SJSA1 (cell line): ENCODE data around the gene NPC1. TPM values are rescaled to one million over a fixed set of nuclear protein-coding genes. Genes with fewer than 3 reads are reported as not detected.
"Not testable (repeated sequence)": the region's sequence is repeated elsewhere in the genome, so short reads cannot be mapped to it uniquely, and the experiment has no call there.

Experiments
- DNase-seq, 2 experiments: peaks; one replicate each; pipeline ENCODE4 v3.0.0-alpha.2; 2015 to 2020; ENCODE audit warnings: low spot score in 2 of 2, low read depth in 1 of 2
- H3K27ac ChIP-seq: fragments of 250-450 bp; sonication (Bioruptor Pico); 2 replicates; pipeline ENCODE4 v1.5.1; 2020; ENCODE audit warnings: mild to moderate bottlenecking, moderate library complexity
- H3K27me3 ChIP-seq: fragments of 250-450 bp; sonication (Bioruptor Pico); replicated peaks from 2 replicates; pipeline ENCODE4 v1.5.1; 2020; ENCODE audit warnings: mild to moderate bottlenecking, moderate library complexity
- H3K36me3 ChIP-seq: fragments of 250-450 bp; sonication (Bioruptor Pico); 2 replicates; pipeline ENCODE4 v1.5.1; 2020; ENCODE audit warnings: mild to moderate bottlenecking
- H3K4me1 ChIP-seq: fragments of 250-450 bp; sonication (Bioruptor Pico); replicated peaks from 2 replicates; pipeline ENCODE4 v1.6.1; 2021; ENCODE audit warnings: mild to moderate bottlenecking
- H3K4me3 ChIP-seq: fragments of 250-450 bp; sonication (Bioruptor Pico); 2 replicates; pipeline ENCODE4 v1.5.1; 2020; ENCODE audit warnings: mild to moderate bottlenecking
- H3K9me3 ChIP-seq: fragments of 250-450 bp; sonication (Bioruptor Pico); replicated peaks from 2 replicates; pipeline ENCODE4 v1.5.1; 2020; ENCODE audit warnings: mild to moderate bottlenecking
- total RNA-seq: library from RNA; depleted of rRNA; stranded (reverse); fragments of >200 nt; shearing (Covaris generic); gene quantifications from 2 replicates; pipeline ENCODE4 v1.2.3, GENCODE V29; 2014

The NPC1 gene
- total RNA-seq, 1 experiment from 2014 or later, result 38.7 TPM

DNA sequence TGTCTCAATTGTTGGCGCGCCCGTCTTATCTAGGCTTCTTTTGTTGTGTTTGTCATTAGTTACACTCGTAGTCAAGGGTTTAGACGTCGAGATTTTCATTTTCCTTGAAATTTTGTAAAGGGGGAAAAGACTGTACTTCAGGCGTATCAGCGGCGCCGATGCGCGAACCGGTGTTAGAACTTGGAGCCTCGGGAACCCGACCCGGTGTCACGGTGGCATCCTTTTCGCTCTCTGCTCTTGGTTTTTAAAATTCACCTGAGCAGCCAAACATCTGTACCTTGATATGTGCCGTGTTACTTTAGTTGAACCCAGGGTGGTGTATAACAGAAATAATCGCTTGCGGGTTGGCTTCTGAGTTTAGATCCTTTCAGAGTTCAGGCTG lies 82.4 kb downstream of the NPC1 start:
- Histone ChIP-seq H3K27me3 (no peaks in the 10 kb centered on the region), H3K36me3 (peaks cover 24% of the 10 kb centered on the region), H3K27ac (no peak overlapping the region), H3K9me3 (no peaks in the 10 kb centered on the region), H3K4me1 (peaks cover 11% of the 10 kb centered on the region), H3K4me3 (peak overlapping the region; percentile 85)
- DNase-seq, result peak in 1 of 2 experiments; percentile 22

DNA sequence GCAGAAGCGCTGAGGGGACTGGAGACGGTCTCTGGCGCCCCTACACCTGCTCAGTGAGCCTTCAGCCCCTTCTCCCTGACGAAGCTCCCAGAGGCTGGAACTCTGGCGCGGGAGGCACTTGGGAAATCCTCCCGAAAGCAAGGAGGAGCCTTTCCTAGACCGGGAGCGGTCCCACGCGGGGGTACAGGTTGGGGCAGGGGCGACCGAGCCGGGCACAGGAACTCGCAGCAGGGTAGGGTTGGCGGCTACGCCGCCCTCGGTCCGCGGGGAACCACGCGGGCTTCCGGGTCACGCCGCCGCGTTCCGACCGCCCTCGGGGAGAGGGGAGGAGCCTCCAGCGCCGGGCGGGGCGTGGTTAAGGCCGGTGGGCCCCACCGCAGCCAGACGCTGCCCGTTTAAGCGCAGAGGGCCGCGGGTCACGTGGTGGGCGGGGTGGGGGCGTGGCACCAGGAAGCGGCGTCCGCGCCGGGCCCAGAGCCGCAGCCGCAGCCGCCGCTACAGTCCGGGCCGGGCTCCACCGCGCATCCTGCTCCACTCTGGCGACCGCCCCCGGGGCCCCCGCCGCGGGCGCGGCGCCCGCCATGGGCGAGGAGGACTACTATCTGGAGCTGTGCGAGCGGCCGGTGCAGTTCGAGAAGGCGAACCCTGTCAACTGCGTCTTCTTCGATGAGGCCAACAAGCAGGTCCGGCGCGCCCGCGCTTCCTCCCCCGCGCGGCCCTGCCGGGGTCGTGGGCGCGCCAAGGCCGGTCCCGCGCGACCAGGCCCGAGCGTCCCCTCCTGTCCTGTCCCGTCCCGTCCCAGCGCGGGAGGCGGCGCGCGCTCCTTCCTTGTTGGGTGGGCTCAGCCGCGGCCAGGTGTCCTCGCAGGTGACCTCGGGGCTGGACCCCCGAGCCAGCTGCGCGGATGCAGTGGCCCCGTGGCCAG lies 83.0 kb downstream of the NPC1 start, which contains the start of gene RMC1:
Gene RMC1, plus strand, starts transcription at position 474 of the 925 bp plus-strand sequence. Its CDS starts 108 bp downstream, at position 582.
- Histone ChIP-seq H3K9me3 (no peaks in the 10 kb centered on the region), H3K27ac (peak within 1 kb of the TSS; percentile 54), H3K27me3 (no peaks in the 10 kb centered on the region), H3K36me3 (peaks cover 19% of the 10 kb centered on the region), H3K4me1 (peaks cover 11% of the 10 kb centered on the region), H3K4me3 (peak within 1 kb of the TSS; percentile 85)
- peak; percentile 94 to 95 for DNase-seq

DNA sequence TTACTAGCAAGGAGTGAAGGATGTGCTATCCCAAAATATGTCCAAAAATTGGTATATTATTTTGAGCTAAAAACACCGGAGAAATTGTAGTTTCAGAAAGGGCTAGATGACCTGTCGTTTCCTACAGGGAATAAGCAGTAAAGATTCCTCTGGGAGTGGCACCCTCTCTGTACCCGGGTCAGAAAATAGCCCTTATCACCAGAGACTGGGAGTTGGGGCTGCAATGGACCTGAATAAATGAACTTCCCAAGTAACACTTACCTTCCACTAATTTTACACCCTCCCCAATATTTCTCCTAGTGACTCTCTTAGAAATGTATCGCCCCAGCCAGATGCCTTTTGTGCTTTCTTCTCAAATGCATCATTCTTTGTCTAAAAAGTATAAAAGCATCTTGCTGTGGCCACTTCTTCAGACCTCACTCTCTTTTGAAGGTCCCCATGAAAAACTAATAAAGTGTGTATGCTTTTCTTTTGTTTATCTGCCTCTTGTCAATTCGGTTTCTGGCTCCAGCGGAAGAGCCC lies 83.7 kb downstream of the NPC1 start:
- H3K4me3 ChIP-seq, result peak overlapping the region; percentile 85
- peaks cover 11% of the 10 kb centered on the region for H3K4me1 ChIP-seq
- H3K36me3 ChIP-seq, result peaks cover 14% of the 10 kb centered on the region
- peak overlapping the region; percentile 54 for H3K27ac ChIP-seq
- DNase-seq, result no peak
- H3K27me3 ChIP-seq, result no peaks in the 10 kb centered on the region
- no peaks in the 10 kb centered on the region for H3K9me3 ChIP-seq

DNA sequence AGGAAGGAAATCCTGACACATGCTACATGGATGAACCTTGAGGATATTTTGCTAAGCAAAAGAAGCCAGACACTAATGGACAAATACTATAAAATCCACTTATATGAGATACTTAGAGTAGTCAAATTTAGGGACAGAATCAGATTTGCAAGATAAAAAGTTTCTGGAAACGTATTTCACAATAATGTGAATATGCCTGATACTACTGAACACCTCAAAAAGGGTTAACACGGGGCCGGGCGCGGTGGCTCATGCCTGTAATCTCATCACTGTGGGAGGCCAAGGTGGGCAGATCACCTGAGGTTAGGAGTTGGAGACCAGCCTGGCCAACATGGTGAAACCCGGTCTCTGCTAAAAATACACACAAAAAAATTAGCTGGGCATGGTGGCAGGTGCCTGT lies 84.7 kb downstream of the NPC1 start:
- H3K4me1 ChIP-seq, result peaks cover 11% of the 10 kb centered on the region
- DNase-seq, result no peak
- H3K9me3 ChIP-seq, result no peaks in the 10 kb centered on the region
- peaks cover 14% of the 10 kb centered on the region for H3K36me3 ChIP-seq
- H3K27ac ChIP-seq, result no peak overlapping the region
- no peak overlapping the region for H3K4me3 ChIP-seq
- H3K27me3 ChIP-seq, result no peaks in the 10 kb centered on the region

DNA sequence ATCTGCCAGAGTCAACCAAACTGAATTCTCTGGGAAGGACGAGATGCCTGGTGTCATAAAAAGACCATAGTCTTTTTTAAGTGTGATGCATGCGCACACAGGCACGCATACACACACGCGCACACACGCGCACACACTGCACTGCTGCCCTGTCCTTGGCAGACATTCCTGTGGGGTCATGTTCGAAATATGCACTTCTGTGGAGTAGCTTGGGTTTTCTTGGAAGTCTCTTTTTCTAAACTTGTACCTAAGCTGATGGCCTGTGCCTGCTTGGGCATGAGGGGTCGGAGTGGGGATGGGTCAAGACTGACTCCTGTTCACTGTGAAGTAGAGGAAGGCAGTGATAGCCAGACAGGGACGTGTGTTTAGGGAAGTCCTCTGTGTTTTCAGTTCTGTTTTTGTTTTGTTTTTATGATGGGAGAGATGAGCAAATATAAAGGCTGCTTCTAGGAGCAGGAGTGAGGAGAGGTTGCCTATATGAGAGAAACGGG lies 87.0 kb downstream of the NPC1 start:
- Histone ChIP-seq H3K4me3 (no peak overlapping the region), H3K4me1 (peaks cover 11% of the 10 kb centered on the region), H3K27me3 (no peaks in the 10 kb centered on the region), H3K9me3 (no peaks in the 10 kb centered on the region), H3K36me3 (peaks cover 6% of the 10 kb centered on the region), H3K27ac (no peak overlapping the region)
- no peak for DNase-seq

DNA sequence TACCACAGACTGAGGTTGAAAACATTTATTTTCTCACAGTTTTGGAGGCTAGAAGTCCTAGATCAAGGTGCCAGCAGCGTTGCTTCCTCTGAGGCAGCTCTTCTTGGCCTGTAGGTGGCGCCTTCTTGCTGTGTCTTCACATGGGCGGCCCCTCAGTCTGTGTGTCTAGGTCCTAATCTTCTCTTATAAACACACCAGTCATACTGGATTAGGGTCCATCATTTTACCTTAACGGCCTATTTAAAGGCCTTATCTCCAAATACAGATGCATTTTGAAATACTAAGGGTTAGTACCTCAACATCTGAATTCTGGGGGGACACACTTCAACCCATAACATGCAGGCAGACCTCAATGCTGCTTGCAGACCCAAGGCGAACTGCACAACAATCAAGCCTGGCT lies 87.4 kb downstream of the NPC1 start:
- H3K9me3 ChIP-seq, result no peaks in the 10 kb centered on the region
- DNase-seq, result peak; percentile 55 to 77
- H3K4me3 ChIP-seq, result no peak overlapping the region
- peaks cover 6% of the 10 kb centered on the region for H3K36me3 ChIP-seq
- peaks cover 7% of the 10 kb centered on the region for H3K4me1 ChIP-seq
- no peak overlapping the region for H3K27ac ChIP-seq
- no peaks in the 10 kb centered on the region for H3K27me3 ChIP-seq

DNA sequence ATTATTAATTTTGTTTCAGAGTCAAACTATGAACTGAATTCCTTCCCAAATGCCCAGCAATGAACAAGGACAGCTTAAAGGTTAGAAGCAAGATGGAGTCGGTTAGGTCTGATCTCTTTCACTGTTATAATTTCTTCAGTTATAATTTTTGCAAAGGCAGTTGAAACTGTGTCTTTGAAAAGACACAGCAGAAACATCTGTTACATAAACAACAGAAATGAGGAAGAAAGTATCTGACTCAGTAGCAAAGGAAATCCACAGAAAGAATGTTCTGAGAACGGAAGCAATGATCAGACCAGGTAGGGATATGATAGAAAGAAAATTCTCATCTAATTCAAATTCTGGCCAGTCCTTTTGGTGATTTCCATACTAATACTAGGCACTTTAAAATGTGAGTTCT lies 88.2 kb downstream of the NPC1 start:
- Histone ChIP-seq H3K36me3 (peaks cover under 1% of the 10 kb centered on the region; the same call in 1 of the 2 replicates), H3K27me3 (no peaks in the 10 kb centered on the region), H3K27ac (no peak overlapping the region), H3K4me3 (no peak overlapping the region), H3K9me3 (no peaks in the 10 kb centered on the region), H3K4me1 (peaks cover 7% of the 10 kb centered on the region)
- DNase-seq, result no peak

DNA sequence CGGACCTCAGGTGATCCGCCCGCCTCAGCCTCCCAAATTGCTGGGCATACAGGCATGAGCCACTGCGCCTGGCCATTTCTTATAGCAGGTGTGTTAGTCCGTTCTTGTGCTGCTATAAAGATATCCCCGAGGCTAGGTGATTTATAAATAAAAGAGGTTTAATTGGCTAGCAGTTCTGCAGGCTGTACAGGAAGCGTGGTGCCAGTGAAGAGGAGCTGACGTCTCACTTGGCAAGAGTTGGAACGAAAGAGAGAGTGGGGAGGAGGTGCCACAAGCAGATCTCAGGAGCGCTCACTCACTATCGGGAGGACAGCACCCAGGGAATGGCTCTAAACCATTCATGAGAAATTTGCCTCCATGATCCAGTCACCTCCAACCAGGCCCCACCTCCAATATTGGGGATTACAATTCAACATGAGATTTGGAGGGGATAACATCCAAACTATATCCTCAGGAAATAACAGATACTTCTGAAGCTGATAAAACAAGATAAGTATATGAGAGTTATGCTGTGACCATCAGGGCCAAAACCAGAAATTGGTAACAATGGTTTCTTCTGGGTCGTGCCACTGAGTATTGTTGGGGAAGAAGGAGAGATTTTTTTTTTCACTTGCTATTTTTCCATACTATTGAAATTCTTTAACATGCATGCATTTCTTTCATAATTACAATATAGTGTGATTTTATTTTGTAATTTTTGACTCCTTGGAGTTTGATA lies 90.4 kb downstream of the NPC1 start:
- Histone ChIP-seq H3K27me3 (no peaks in the 10 kb centered on the region), H3K9me3 (peaks cover 2% of the 10 kb centered on the region; the same call in 1 of the 2 replicates), H3K4me1 (no peaks in the 10 kb centered on the region), H3K4me3 (no peak overlapping the region), H3K36me3 (no peaks in the 10 kb centered on the region), H3K27ac (no peak overlapping the region)
- DNase-seq, result no peak

DNA sequence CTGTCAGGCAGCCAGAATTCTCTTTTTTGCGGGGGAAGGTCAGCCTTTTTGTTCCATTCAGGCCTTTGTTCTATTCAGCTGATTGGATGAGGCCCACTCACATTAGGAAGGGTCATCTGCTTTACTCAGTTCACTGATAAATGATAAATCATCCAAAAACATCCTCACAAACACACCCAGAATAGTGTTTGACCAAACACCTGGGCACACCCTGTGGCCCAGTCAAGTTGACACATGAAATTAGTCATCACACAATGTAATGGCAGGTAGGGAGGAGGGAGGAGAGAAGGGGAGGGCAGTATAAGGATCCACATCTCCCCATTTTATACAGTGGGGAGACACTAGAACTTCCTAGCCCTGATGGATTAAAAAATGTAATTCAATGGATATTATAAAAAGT lies 91.3 kb downstream of the NPC1 start:
- no peak overlapping the region for H3K4me3 ChIP-seq
- H3K27ac ChIP-seq, result no peak overlapping the region
- no peaks in the 10 kb centered on the region for H3K4me1 ChIP-seq
- H3K9me3 ChIP-seq, result peaks cover 4% of the 10 kb centered on the region; the same call in 1 of the 2 replicates
- no peaks in the 10 kb centered on the region for H3K27me3 ChIP-seq
- no peaks in the 10 kb centered on the region for H3K36me3 ChIP-seq
- no peak for DNase-seq

DNA sequence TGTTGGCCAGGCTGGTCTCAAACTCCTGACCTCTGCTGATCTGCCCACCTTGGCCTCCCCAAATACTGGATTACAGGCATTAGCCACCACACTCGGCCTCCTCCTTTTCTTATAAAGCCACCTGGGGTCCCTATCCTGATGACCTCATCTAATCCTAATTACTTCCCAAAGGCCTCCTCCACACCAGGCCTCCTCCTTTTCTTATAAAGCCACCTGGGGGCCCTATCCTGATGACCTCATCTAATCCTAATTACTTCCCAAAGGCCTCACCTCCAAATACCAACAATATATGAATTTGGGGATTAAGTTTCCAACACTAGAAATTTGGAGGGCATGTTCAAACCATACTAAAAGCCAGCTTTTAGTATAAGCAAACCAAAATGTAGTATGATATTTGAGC lies 92.7 kb downstream of the NPC1 start:
- DNase-seq, result no peak
- H3K4me1 ChIP-seq, result no peaks in the 10 kb centered on the region
- H3K27ac ChIP-seq, result no peak overlapping the region
- no peaks in the 10 kb centered on the region for H3K27me3 ChIP-seq
- no peaks in the 10 kb centered on the region for H3K36me3 ChIP-seq
- no peak overlapping the region for H3K4me3 ChIP-seq
- peaks cover 4% of the 10 kb centered on the region; the same call in 1 of the 2 replicates for H3K9me3 ChIP-seq

DNA sequence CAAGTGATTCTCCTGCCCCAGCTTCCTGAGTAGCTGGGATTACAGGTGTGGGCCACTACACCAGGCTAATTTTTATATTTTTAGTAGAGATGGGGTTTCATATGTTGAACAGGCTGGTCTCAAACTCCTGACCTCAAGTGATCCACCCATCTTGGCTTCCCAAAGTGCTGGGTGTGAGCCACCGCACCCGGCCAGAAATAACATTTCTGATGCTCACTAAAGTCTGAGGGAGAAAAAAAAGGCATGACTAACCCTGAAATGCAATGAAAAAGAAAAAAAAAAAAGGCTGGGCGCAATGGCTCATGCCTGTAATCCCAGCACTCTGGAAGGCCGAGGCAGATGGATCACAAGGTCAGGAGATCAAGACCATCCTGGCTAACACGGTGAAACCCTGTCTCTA lies 96.7 kb downstream of the NPC1 start:
- H3K27ac ChIP-seq, H3K36me3 ChIP-seq, DNase-seq, H3K4me3 ChIP-seq, H3K27me3 ChIP-seq, H3K9me3 ChIP-seq: not testable (repeated sequence)
- H3K4me1 ChIP-seq, result peaks cover 16% of the 10 kb centered on the region

DNA sequence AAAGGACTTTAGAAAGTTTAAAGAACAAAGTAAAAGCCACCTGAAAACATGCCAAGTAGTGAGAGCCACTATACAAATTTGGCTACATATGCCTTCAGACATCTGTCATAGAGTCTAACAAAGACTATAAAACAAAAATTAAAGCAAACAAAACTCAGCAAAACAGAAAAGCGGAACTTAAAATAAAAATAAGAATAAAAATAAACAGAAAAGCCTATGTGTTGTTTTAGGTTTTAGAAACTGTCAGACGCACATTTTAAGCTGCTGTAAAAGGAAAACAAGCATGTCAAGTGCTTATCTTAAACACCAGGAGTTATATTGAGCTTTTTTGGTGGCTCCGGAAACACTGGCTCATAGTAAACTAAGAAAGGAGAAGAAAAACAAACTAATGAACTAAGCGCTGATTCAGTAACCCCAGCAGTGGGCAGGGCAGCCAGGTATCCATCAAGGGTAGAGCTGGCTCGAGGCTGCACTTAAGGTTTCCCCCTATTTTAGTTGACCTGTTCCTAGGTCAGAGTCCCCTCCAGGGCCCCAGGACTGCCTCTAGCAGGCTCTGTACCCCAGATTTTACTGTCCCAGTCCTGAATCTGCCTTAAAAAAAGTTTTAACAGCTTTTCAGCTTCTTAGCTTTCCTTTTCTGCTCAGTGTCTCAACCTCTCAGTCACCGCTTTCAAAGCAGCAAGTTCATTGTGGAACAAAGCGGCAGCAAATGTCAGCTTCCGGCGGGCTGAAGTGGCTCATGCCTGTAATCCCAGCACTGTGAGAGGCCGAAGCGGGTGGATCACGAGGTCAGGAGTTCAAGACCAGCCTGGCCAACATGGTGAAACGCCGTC lies 98.4 kb downstream of the NPC1 start:
- Histone ChIP-seq H3K9me3 (peaks cover 4% of the 10 kb centered on the region; the same call in 1 of the 2 replicates), H3K27ac (no peak overlapping the region), H3K4me3 (peak overlapping the region; percentile 17), H3K36me3 (no peaks in the 10 kb centered on the region), H3K27me3 (no peaks in the 10 kb centered on the region), H3K4me1 (peaks cover 16% of the 10 kb centered on the region)
- peak in 1 of 2 experiments; percentile 52 for DNase-seq

DNA sequence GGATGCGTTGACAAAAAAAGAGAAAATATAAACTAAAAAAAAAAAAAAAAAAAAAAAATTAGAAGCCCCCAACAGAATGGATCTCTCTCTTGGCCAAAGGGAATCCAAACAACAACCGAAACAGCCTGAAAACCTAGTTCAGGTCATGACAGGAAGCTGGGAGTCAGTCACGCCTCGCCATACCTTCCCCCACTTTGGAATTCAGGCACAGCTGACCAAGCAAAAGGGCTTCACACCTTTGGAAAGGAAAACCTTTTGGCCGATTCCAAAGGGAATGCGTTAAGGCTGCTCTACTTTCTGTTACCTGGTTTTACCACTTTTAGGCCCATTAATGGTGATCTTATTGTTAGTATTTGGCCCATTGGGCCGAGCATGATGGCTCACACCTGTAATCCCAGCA lies 100.9 kb downstream of the NPC1 start:
- H3K4me3 ChIP-seq, result no peak overlapping the region
- H3K9me3 ChIP-seq, result no peaks in the 10 kb centered on the region
- no peak overlapping the region for H3K27ac ChIP-seq
- H3K4me1 ChIP-seq, result peaks cover 16% of the 10 kb centered on the region
- H3K27me3 ChIP-seq, result no peaks in the 10 kb centered on the region; the same call in 1 of the 2 replicates
- DNase-seq, result no peak
- H3K36me3 ChIP-seq, result peaks cover 22% of the 10 kb centered on the region
